Measurements from ENCODE around the gene IL22RA1. TPM values are rescaled to one million over a fixed set of nuclear protein-coding genes. Genes with fewer than 3 reads are reported as not detected.

Gene IL22RA1, protein sequence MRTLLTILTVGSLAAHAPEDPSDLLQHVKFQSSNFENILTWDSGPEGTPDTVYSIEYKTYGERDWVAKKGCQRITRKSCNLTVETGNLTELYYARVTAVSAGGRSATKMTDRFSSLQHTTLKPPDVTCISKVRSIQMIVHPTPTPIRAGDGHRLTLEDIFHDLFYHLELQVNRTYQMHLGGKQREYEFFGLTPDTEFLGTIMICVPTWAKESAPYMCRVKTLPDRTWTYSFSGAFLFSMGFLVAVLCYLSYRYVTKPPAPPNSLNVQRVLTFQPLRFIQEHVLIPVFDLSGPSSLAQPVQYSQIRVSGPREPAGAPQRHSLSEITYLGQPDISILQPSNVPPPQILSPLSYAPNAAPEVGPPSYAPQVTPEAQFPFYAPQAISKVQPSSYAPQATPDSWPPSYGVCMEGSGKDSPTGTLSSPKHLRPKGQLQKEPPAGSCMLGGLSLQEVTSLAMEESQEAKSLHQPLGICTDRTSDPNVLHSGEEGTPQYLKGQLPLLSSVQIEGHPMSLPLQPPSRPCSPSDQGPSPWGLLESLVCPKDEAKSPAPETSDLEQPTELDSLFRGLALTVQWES
- total RNA-seq: 0.24 TPM
- long read RNA-seq: 0 reads

DNA sequence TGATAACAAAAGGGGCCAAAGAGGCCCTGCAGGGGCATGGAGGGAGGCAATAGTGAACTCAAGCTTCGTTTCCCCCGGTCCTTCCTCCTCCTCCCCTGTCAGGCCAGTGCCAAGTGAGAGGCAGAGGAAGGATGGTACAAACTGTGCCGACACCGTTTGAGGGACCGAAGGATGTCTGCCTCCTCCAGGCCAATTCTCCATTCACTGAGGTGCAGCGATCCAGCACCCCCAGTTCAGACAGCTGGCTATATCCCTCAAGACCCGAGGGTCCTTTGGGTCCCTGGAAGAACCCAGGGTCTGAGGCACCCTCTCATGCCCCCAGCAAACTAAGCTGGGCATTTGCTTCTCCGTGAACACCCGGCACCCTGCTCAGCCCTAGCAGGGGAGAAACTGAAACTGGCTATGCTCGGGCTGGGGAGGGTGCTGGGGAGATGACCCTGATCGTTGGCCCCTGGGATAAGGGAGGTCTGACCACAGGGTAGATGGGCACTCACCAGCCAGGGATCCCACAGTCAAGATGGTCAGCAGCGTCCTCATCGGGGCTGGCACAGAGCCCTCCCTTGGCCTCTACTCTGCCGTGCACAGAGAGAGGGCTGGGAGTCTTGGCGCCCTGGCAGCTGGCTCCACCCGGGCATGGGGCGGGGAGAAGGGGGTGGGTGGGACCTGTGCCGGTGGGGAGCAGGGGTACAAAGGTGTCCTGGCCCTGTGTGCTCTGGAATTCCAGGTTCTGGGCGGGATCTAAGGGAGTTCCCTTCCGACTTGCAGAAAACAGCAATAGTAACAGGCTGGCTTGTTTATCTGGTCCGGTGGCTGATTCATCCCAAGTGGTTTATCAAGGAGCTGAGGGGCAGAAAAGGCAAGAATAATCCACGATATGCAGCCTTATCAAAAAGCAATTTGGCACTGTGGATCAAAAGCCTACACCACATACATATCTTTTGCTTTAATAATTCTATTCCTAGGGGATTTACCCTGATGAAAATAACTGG is at the start of gene IL22RA1:
TSS of gene IL22RA1 (minus strand) at position 595 of the 989 bp plus-strand sequence. CDS start at position 537, 58 bp downstream.
- no peak for DNase-seq (ENCODE audit: missing footprints)
- intact Hi-C loops (cut with DNase I): no loop called here

DNA sequence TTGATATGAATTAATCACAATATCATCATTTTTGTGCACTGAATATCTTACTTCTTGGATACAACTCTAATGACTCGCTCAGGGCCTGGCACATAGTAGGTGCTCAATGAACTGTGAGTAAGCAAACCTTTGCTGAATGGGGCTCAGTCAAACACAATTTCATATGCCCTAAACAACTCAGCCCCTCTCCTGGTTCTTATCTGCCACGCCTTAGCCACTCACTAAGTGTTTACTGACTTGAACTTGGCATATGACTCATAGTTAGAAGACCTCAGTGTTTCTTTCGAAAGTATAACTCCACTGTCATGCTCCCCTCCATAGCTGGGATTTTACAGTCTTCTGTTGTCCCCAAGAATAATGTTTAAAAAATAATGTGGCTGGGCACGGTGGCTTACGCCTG is 48.9 kb upstream of the IL22RA1 start:
- ATAC-seq: no peak
- DNase-seq (ENCODE audit: missing footprints): no peak
- intact Hi-C loops (cut with DNase I): no loop called here

More for the DNA sequence above, at the start of gene IL22RA1:
- ATAC-seq: peak; percentile 35

DNA sequence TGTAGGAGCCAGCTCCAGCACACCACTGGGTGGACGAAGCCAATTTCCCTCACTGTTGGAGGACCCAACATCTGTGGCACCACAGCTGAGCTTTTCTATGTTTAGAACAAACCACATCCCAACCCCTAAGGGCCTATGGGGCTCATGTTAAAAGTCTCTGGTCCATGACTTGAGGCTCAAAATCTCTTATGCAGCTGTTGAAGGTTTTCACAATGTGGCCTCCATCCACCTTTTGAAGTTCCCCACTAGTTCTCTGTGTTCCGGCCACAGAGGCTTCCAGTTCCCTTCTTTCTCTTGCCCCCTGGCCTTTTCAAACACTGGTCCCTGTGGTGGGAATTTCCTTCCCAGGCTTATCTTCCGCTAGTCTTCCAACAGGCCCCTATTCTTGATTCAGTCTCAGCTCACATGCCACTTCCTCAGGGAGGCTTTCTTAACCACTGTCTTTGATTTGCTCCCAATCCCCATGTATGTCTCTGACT is 48.1 kb upstream of the IL22RA1 start:
- no peak for ATAC-seq
- DNase-seq (ENCODE audit: missing footprints): no peak
- intact Hi-C loops (cut with DNase I): no loop called here

DNA sequence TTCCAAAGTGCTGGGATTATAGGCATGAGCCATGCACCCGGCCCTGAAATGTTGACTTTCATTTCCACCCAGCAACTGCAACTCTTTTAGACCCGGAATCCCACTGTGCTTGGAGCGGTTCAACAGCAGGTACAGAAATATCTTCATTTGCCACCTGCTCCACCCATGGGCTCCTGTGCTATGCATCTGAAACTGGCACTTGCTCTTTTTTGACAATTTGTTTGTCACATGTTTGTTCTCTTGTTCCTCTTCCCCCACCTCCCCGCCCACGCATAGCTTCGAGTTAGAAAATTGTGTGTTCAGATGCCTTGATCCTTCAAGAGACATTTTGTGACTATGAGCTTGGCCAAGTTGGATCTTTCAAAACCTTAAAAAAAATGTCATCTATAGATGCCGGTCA is 46.6 kb upstream of the IL22RA1 start:
- intact Hi-C loops (cut with DNase I): no loop called here
- DNase-seq (ENCODE audit: missing footprints): no peak

DNA sequence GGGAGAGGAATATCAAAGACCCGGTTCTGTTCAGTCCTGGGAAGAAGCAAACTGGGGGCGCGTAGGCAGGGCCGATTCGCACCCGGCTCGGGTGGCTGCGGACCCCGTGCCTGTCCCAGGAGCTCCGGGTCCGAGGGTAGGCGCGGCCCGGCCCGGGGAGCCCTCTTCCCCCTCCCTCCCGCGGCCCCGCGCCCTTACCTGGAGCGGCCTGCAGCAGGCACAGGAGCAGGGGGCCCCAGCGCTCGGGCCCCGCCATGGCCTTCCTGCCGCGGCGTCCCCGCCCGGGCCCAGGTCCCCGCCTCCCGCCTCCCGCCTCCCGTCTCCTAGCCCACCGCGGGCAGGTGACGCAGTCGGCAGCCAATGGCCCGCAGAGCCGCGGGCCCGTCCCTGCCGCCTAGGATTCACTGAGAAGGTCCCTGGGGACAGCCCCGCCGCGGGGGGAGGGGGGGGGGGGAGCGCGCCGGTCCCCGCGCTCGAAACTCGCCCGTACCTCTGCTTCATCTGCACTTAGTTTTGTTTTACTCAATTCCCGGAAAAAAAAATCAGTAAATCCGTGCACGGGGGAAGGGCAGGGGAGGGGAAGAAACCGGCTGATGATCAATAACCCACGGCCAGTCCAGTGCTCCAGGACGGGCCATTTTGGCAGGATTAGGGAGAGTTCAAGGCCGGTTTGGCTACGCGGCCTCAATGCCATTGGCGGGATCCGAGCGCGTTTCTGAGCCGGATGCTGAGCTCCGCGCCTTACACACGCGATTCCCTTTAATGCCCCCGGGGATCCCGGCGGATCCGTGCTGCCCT is 44.3 kb upstream of the IL22RA1 start, which contains the start of gene IFNLR1:
TSS of gene IFNLR1 (minus strand) at position 297 of the 798 bp plus-strand sequence. CDS start at position 256, 41 bp downstream.
- ATAC-seq: peak; percentile 86
- no peak for DNase-seq (ENCODE audit: missing footprints)
- intact Hi-C loops (cut with DNase I): no loop called here

More for the DNA sequence above, 46.6 kb upstream of the IL22RA1 start:
- no peak for ATAC-seq

DNA sequence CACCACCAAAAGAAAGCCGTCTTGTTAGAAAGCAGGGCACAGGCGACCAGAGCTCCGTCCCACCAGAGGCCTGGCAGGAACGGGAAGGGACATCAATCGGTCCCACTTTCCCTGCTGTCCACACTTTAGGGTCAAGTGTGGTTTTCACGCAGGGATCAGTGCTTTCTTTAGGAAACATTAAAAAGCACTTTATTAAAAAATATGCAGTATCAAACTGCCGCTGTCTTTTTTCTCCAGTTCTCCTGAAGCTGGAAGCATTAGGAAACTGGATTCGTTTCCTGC is 43.7 kb upstream of the IL22RA1 start:
- no peak for DNase-seq (ENCODE audit: missing footprints)
- intact Hi-C loops (cut with DNase I): no loop called here
- no peak for ATAC-seq

DNA sequence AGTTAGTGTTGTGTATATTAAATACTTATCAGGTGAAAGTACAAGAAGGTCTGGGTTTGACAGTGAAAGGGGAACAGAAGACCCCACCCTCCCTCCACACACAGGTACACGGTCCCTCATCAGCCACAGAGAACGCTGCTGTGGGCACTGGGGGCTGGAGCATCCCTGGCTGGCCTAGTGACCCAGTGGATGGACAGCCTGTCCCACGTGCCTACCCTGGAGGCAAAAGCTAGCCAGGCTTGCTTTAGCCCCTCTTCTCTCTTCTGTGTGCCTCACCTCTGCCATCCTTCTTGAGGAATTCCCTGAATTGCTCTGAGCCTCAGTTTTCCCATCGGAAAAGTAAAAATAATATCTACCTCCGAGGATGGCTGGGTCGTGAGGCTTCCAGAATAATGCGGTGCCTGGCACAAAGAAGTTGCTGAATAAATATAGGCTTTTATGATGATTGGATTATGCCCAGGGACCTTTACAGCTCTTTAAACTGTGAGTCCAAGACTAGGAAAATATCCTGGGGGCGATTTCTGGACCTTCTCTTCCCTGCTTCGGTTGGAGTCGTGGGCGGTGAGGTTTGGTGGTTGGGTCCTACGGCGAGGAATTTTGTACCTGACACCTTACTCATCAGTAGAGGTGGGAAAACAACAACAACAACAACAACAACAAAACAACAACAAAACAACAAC is 43.2 kb upstream of the IL22RA1 start:
- intact Hi-C loops (cut with DNase I): no loop called here
- DNase-seq (ENCODE audit: missing footprints): no peak
- ATAC-seq: no peak

DNA sequence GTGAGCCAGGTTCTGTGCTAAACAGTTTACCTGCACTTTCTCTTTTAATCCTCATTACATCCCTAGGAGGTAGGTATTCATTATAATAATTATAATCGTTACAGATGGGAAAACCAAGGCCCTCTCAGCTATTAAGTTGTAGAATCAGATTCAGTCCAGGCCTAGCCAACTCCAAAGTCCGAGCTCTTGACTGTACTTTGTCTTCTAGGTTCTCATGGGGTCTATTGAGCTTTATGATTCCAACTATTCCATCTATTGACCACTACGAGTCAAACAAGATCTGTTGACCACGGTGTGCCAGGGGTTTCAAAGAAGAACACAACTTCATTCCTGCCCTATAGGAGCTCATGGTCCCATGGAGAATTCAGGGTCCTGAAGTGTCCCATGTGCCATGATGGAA is 42.1 kb upstream of the IL22RA1 start:
- no peak for DNase-seq (ENCODE audit: missing footprints)
- ATAC-seq: no peak
- intact Hi-C loops (cut with DNase I): no loop called here

DNA sequence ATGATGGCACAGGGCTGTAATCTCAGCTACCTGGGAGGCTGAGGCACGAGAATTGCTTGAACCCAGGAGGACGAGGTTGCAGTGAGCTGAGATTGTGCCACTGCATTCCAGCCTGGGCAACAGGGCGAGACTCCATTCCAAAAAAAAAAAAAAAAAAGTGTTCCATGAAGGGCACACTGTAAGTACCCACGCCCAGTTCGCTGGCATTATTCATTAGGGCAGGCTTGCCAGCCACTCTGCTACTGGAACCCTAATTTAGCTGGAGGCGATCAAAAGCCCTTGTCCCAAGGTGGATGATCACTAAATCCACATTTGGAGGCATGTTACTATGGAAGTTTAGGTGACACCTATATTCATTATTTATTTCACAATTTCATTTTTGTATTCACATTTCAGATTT is 39.1 kb upstream of the IL22RA1 start:
- DNase-seq (ENCODE audit: missing footprints) (peak; percentile 8), ATAC-seq (no peak)
- intact Hi-C loops (cut with DNase I): no loop called here

DNA sequence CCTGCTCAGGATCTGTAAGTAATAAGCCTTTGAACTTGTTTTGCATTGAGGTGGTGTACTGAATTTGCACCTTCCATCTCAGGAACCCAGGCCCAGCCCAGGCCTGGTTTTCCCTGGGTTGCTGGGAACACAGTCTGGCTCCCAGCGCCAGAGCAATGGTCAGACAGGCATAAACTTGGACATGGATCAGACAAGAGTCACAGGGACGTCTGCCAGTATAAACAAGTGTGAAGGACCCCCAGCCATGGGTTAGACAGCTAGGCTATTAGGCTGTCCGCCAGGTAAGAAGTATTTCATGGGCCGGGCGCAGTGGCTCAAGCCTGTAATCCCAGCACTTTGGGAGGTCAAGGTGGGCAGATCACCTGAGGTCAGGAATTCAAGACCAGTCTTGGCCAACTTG is 38.7 kb upstream of the IL22RA1 start:
- DNase-seq (ENCODE audit: missing footprints) (peak; percentile 50), ATAC-seq (no peak)
- intact Hi-C loops (cut with DNase I): no loop called here

DNA sequence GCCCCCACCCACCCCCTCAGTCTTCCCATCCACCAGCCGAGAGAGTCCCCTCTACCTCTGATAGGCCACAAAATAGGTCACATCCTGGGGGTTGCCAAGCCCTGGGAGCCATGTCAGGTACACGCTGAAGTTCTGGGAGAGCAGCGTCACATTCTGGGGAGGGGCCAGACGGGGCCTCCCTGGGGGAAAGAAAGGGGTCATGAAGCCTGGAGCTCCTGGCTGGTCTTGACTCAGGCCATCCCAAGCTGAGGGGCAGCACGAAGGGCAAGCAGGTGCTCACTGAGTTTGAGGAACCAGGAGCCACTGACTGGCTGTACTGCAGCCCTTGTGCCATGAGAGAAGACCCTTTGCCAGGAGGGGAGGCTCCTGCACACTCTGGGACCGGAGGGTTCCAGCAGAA is 37.7 kb upstream of the IL22RA1 start:
- intact Hi-C loops (cut with DNase I): no loop called here
- no peak for ATAC-seq
- DNase-seq (ENCODE audit: missing footprints): peak; percentile 39

DNA sequence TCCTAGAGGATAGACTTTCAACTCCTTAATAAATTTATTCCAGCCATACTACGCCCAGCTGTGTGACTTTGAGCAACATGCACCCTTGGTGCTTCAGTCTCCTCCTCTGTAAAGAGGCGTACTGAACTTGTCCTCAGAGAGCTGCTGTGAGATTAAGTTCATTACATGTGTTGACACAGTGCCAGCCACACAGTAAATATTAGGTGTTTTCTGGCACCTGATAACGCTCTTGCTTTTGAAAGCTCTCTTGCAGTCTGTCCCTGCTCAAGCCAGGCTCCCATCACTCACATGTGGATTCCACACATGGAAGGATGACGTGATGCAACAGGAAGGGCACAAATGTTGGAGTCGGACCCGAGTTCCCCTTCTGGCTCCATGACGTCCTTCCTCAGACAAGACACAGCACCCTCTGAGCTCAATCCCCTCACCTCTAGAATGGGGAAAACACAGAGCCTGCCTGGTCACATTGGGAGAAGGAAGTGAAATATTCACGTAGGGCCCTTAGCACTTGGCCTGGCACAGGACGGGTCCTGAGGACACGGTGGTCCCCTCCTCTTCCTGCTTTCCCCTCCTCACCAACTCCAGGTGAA is 36.4 kb upstream of the IL22RA1 start:
- no peak for ATAC-seq
- DNase-seq (ENCODE audit: missing footprints): no peak
- intact Hi-C loops (cut with DNase I): no loop called here

DNA sequence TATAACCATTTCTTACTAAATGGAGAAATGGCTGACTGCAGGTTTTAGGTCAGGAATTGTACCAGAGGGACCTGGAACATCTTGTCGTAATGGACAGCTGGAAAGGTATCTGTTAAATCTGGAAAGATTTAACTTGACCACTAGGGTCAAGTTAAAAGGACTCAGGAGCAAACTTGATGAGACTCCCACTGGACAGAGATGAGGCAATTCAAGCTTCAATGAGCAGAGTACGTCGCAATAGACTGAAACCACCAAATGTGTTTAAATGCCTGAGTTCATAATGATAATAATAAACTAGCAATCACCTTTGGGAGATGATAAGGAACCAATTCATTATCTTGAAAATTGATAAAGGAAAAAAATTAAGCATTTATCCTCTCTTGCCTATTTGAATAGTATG is 35.5 kb upstream of the IL22RA1 start:
- DNase-seq (ENCODE audit: missing footprints) (no peak), ATAC-seq (no peak)
- intact Hi-C loops (cut with DNase I): no loop called here

DNA sequence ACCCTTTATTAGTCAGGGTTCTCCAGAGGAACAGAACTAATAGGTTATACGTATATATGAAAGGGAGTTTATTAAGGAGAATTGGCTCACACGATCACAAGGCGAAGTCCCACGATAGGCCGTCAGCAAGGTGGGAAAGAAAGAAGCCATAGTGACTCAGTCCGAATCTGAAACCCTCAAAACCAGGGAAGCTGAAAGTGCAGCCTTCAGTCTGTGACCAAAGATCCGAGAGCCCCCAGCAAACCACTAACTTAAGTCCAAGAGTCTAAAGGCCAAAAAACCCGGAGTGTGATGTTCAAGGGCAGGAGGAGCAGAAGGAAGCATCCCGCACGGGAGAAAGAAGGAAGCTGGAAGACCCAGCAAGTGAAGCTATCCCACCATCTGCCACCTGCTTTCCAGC is 34.2 kb upstream of the IL22RA1 start:
- DNase-seq (ENCODE audit: missing footprints) (no peak), ATAC-seq (no peak)
- intact Hi-C loops (cut with DNase I): no loop called here

DNA sequence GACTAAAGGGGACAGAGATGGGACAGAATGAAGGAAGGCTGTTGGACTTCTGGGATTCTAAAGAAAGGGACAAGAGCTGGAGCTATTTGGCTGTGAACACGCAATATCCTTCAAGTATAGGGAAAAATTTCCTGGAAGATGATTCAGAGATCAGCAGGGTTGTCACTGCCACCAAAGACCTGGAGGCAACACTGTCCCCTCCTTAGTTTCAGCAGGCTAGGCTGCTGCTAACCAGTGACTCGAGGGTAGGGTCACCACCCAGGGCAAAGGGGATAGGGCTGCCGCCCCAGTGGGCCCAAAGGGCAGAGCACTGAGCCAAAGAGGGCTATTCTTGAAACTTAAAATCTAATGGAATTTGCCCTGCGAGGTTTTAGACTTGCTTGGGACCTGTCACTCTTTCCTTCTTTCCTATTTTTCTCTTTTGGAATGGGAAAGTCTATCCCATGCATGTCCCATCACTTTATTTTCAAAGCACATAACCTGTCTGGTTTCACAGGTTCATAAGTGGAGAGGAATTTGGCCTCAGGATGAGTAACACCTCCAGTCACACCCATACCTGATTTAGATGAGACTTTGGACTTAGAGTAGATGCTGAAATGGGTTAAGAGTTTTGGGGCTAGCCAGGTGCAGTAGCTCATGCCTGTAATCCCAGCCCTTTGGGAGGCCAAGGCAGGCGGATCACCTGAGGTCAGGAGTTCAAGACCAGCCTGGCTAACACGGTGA is 32.3 kb upstream of the IL22RA1 start:
- DNase-seq (ENCODE audit: missing footprints) (no peak), ATAC-seq (no peak)
- intact Hi-C loops (cut with DNase I): no loop called here

DNA sequence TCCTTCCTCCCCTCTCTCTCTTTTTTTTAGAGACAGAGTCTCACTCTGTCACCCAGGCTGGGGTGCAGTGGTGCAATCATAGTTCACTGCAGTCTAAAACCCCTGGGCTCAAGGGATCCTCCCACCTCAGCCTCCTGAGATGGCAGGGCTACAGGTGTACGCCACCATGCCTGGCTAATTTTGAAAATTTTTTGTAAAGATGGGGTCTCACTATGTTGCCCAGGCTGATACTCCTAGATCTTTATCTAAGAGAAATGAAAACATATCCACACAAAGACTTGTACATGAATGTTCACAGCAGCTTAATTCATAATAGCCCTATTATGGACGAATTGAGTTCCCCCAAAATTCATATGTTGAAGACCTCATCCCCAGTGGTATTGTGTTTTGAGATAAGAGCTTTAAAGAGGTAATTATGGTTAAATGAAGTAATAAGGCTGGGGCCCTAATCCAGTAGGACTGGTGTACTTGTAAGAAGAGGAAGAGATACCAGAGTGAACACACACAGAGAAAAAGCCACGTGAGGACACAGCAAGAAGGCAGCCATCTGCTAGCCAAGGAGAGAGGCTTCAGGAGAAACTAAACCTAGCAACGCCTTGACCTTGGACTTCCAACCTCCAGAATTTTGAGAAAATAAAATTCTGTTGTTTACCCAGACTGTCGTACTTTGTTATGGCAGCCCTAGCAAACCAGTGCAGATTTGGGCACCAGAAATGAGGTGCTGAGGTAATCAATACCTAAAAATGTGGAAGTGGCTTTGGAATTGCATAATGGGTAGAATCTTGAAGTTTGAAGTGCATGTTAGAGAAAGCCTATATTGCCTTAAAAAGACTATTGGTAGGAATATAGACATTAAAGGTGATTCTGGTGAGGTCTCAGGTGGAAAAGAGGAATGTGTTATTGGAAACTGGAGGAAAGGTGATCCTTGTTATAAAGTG is 31.0 kb upstream of the IL22RA1 start:
- DNase-seq (ENCODE audit: missing footprints) (no peak), ATAC-seq (no peak)
- intact Hi-C loops (cut with DNase I): no loop called here

Measured in Right ventricle myocardium inferior (tissue), 1 donor.